Memory B cell (primary cell): ENCODE results near the gene ATP4B.

ENCODE experiments used
- ATAC-seq: fragments of 150-1000 bp; cut with Tn5 transposase; 2 replicates; pipeline ENCODE4 v1.10.0; 2021; ENCODE audit warnings: low read depth, mild to moderate bottlenecking, moderate library complexity
- DNase-seq, 2 donors: peaks; one replicate each; pipeline ENCODE4 v3.0.0; 2022; ENCODE audit warnings: low spot score in 2 of 2
- H3K27ac Mint-ChIP-seq: one replicate; pipeline ENCODE4 v1.8.0; 2022; ENCODE audit warnings: mild to moderate bottlenecking, moderate library complexity, mixed read lengths
- H3K27me3 Mint-ChIP-seq: one replicate; pipeline ENCODE4 v1.8.0; 2022; ENCODE audit warnings: mixed read lengths
- H3K36me3 Mint-ChIP-seq: one replicate; pipeline ENCODE4 v1.8.0; 2022; ENCODE audit warnings: mild to moderate bottlenecking, mixed read lengths
- H3K4me1 Mint-ChIP-seq: one replicate; pipeline ENCODE4 v1.8.0; 2022; ENCODE audit warnings: mixed read lengths
- H3K4me3 Mint-ChIP-seq: one replicate; pipeline ENCODE4 v1.8.0; 2022; ENCODE audit warnings: mild to moderate bottlenecking, moderate library complexity, mixed read lengths
- H3K9me3 Mint-ChIP-seq: one replicate; pipeline ENCODE4 v1.8.0; 2022; ENCODE audit warnings: mixed read lengths

Gene ATP4B

GRCh38 chr13:113664751-113665596, 7.0 kb upstream of the ATP4B start:
- H3K36me3 Mint-ChIP-seq: peaks cover 2% of the 10 kb centered on the region
- no peak for DNase-seq
- H3K9me3 Mint-ChIP-seq: peaks cover 12% of the 10 kb centered on the region
- no peaks in the 10 kb centered on the region for H3K4me1 Mint-ChIP-seq
- no peak for ATAC-seq
- H3K27ac Mint-ChIP-seq: no peak overlapping the region
- no peak overlapping the region for H3K4me3 Mint-ChIP-seq
- H3K27me3 Mint-ChIP-seq: peaks cover 6% of the 10 kb centered on the region

GRCh38 chr13:113663934-113664333, 5.9 kb upstream of the ATP4B start:
- H3K27ac Mint-ChIP-seq: no peak overlapping the region
- no peak for ATAC-seq
- peaks cover 2% of the 10 kb centered on the region for H3K27me3 Mint-ChIP-seq
- no peak overlapping the region for H3K4me3 Mint-ChIP-seq
- no peak for DNase-seq
- no peaks in the 10 kb centered on the region for H3K4me1 Mint-ChIP-seq
- H3K9me3 Mint-ChIP-seq: peaks cover 12% of the 10 kb centered on the region
- peaks cover 2% of the 10 kb centered on the region for H3K36me3 Mint-ChIP-seq

GRCh38 chr13:113661509-113661908, 3.5 kb upstream of the ATP4B start:
- H3K4me1 Mint-ChIP-seq: no peaks in the 10 kb centered on the region
- DNase-seq (no peak), ATAC-seq (no peak)
- H3K9me3 Mint-ChIP-seq: peaks cover 12% of the 10 kb centered on the region
- no peak overlapping the region for H3K4me3 Mint-ChIP-seq
- H3K27me3 Mint-ChIP-seq: peaks cover 2% of the 10 kb centered on the region
- peaks cover 2% of the 10 kb centered on the region for H3K36me3 Mint-ChIP-seq
- no peak overlapping the region for H3K27ac Mint-ChIP-seq

- H3K9me3 Mint-ChIP-seq: peaks cover 12% of the 10 kb centered on the region
- no peak for DNase-seq
- peaks cover 2% of the 10 kb centered on the region for H3K36me3 Mint-ChIP-seq
- no peak overlapping the region for H3K27ac Mint-ChIP-seq
- H3K27me3 Mint-ChIP-seq: peaks cover 2% of the 10 kb centered on the region
- H3K4me3 Mint-ChIP-seq: no peak overlapping the region
- no peak for ATAC-seq
- H3K4me1 Mint-ChIP-seq: no peaks in the 10 kb centered on the region
These were observed 2.1 kb upstream of the ATP4B start for GRCh38 chr13:113660066-113660465.

- H3K4me3 Mint-ChIP-seq: no peak overlapping the region
- no peaks in the 10 kb centered on the region for H3K4me1 Mint-ChIP-seq
- H3K27me3 Mint-ChIP-seq: no peaks in the 10 kb centered on the region
- H3K9me3 Mint-ChIP-seq: peaks cover 12% of the 10 kb centered on the region
- H3K27ac Mint-ChIP-seq: no peak overlapping the region
- DNase-seq: no peak
- ATAC-seq: no peak
- peaks cover 2% of the 10 kb centered on the region for H3K36me3 Mint-ChIP-seq
These were observed 1.3 kb upstream of the ATP4B start for GRCh38 chr13:113659337-113659736.

- Mint-ChIP-seq H3K4me3 (no peak overlapping the region), H3K36me3 (peaks cover 2% of the 10 kb centered on the region), H3K27ac (no peak overlapping the region), H3K4me1 (no peaks in the 10 kb centered on the region), H3K9me3 (peaks cover 12% of the 10 kb centered on the region), H3K27me3 (no peaks in the 10 kb centered on the region)
- DNase-seq: no peak
- ATAC-seq: no peak
These were observed 838 bp upstream of the ATP4B start for GRCh38 chr13:113658836-113659235.

- no peak overlapping the region for H3K4me3 Mint-ChIP-seq
- peaks cover 2% of the 10 kb centered on the region for H3K36me3 Mint-ChIP-seq
- H3K27me3 Mint-ChIP-seq: no peaks in the 10 kb centered on the region
- H3K9me3 Mint-ChIP-seq: peaks cover 10% of the 10 kb centered on the region
- H3K4me1 Mint-ChIP-seq: no peaks in the 10 kb centered on the region
- DNase-seq (no peak), ATAC-seq (no peak)
- H3K27ac Mint-ChIP-seq: no peak overlapping the region
These were observed 947 bp downstream of the ATP4B start for GRCh38 chr13:113656831-113657671.

GRCh38 chr13:113656003-113656588, 1.9 kb downstream of the ATP4B start:
- Mint-ChIP-seq H3K27ac (no peak overlapping the region), H3K4me1 (no peaks in the 10 kb centered on the region), H3K4me3 (no peak overlapping the region), H3K9me3 (peaks cover 3% of the 10 kb centered on the region), H3K27me3 (no peaks in the 10 kb centered on the region), H3K36me3 (peaks cover 2% of the 10 kb centered on the region)
- DNase-seq (no peak), ATAC-seq (no peak)

- Mint-ChIP-seq H3K27ac (no peak overlapping the region), H3K4me3 (no peak overlapping the region), H3K27me3 (no peaks in the 10 kb centered on the region), H3K4me1 (no peaks in the 10 kb centered on the region), H3K9me3 (no peaks in the 10 kb centered on the region), H3K36me3 (no peaks in the 10 kb centered on the region)
- DNase-seq (no peak), ATAC-seq (no peak)
These were observed 2.5 kb downstream of the ATP4B start for GRCh38 chr13:113655346-113656002.

GRCh38 chr13:113654591-113655345, 3.2 kb downstream of the ATP4B start:
- no peak overlapping the region for H3K4me3 Mint-ChIP-seq
- no peak overlapping the region for H3K27ac Mint-ChIP-seq
- no peaks in the 10 kb centered on the region for H3K27me3 Mint-ChIP-seq
- H3K36me3 Mint-ChIP-seq: no peaks in the 10 kb centered on the region
- no peaks in the 10 kb centered on the region for H3K9me3 Mint-ChIP-seq
- DNase-seq: no peak
- peaks cover 4% of the 10 kb centered on the region for H3K4me1 Mint-ChIP-seq
- ATAC-seq: no peak

- Mint-ChIP-seq H3K27me3 (no peaks in the 10 kb centered on the region), H3K9me3 (no peaks in the 10 kb centered on the region), H3K36me3 (no peaks in the 10 kb centered on the region), H3K4me3 (no peak overlapping the region), H3K27ac (no peak overlapping the region), H3K4me1 (peaks cover 4% of the 10 kb centered on the region)
- ATAC-seq (no peak), DNase-seq (no peak)
These were observed 3.8 kb downstream of the ATP4B start for GRCh38 chr13:113654175-113654560.

- Mint-ChIP-seq H3K9me3 (no peaks in the 10 kb centered on the region), H3K4me3 (no peak overlapping the region), H3K4me1 (peaks cover 4% of the 10 kb centered on the region), H3K27ac (no peak overlapping the region), H3K27me3 (no peaks in the 10 kb centered on the region), H3K36me3 (no peaks in the 10 kb centered on the region)
- DNase-seq (no peak), ATAC-seq (no peak)
These were observed 4.5 kb downstream of the ATP4B start for GRCh38 chr13:113653264-113654174.
